Panc1 (cell line): ENCODE measurements around the gene KRTAP9-8. TPM values are rescaled to one million over a fixed set of nuclear protein-coding genes. Genes with fewer than 3 reads are reported as not detected.
"Not testable (repeated sequence)": the region's sequence is repeated elsewhere in the genome, so short reads cannot be mapped to it uniquely, and the experiment has no call there.

Experiments used
- ATAC-seq: fragments of 200-7000 bp; cut with Tn5 transposase; 2 replicates; pipeline ENCODE4 v1.9.1; 2020; ENCODE audit warnings: mild to moderate bottlenecking, moderate library complexity
- BruUV-seq: library from RNA; stranded (reverse); fragments of 400-500 nt; replicated peaks from 2 replicates; lab custom pipeline; 2021; lab: Mats Ljungman, UMichigan
- CTCF ChIA-PET: fragments of 300-600 bp; sonication (Branson Sonifier 250); formaldehyde crosslinking; loops from one replicate; lab custom pipeline; 2022; ENCODE audit warnings: antibody characterized with exemption; lab: Charles Lee
- POLR2A ChIA-PET: fragments of 300-600 bp; sonication (Branson Sonifier 250); formaldehyde crosslinking; loops from one replicate; lab custom pipeline; 2022; ENCODE audit warnings: antibody characterized with exemption; lab: Charles Lee
- DNase-seq: peaks from one replicate; pipeline ENCODE4 v3.0.0-alpha.2; 2010; ENCODE audit warnings: low read depth, low spot score
- H3K27ac ChIP-seq: 2 replicates; pipeline ENCODE4 v1.5.1; 2011; ENCODE audit warnings: mild to moderate bottlenecking, low read length, inconsistent platforms
- H3K27me3 ChIP-seq: fragments of 200-500 bp; sonication (Bioruptor generic); 2 replicates; pipeline ENCODE4 v1.6.0; 2014; ENCODE audit warnings: low read length, inconsistent platforms; ENCODE audit not compliant: control insufficient read depth, insufficient read depth
- H3K36me3 ChIP-seq: fragments of 200-500 bp; sonication (Bioruptor generic); 2 replicates; pipeline ENCODE4 v1.5.1; 2014; ENCODE audit warnings: inconsistent platforms, mild to moderate bottlenecking, low read length, moderate library complexity; ENCODE audit not compliant: control insufficient read depth, insufficient read depth
- H3K4me1 ChIP-seq: 2 replicates; pipeline ENCODE4 v1.5.1; 2011; ENCODE audit warnings: inconsistent platforms, mild to moderate bottlenecking, low read length, moderate library complexity; ENCODE audit not compliant: control insufficient read depth, insufficient read depth
- H3K4me3 ChIP-seq, 2 experiments: 2 replicates each; pipeline ENCODE4 v1.5.1; 2011 to 2012; ENCODE audit warnings: low read depth in 2 of 2, low read length in 2 of 2, mild to moderate bottlenecking in 2 of 2, inconsistent platforms in 1 of 2, moderate library complexity in 1 of 2
- H3K9me3 ChIP-seq: fragments of 200-500 bp; sonication (Bioruptor generic); 2 replicates; pipeline ENCODE4 v1.5.1; 2014; ENCODE audit warnings: low read depth, mild to moderate bottlenecking, inconsistent platforms, low read length, moderate library complexity; ENCODE audit not compliant: control insufficient read depth, insufficient read depth
- CTCF ChIP-seq: fragments of 450-650 bp; IDR thresholded peaks from 2 replicates; pipeline ENCODE4 v1.5.1; 2017; ENCODE audit warnings: mild to moderate bottlenecking
- POLR2AphosphoS5 ChIP-seq: IDR thresholded peaks from 2 replicates; pipeline ENCODE4 v1.6.1; 2012; ENCODE audit warnings: mild to moderate bottlenecking, low read depth, low read length, moderate library complexity
- REST ChIP-seq, 2 experiments: IDR thresholded peaks; 2 replicates each; pipeline ENCODE4 v1.6.1; 2011 to 2012; ENCODE audit warnings: low read depth in 2 of 2, control low read depth in 1 of 2, low read length in 1 of 2, mild to moderate bottlenecking in 1 of 2, moderate library complexity in 1 of 2; ENCODE audit not compliant: insufficient read depth in 1 of 2
- SIN3A ChIP-seq: IDR thresholded peaks from 2 replicates; pipeline ENCODE4 v1.6.1; 2012; ENCODE audit warnings: low read depth, mild to moderate bottlenecking, low read length, moderate library complexity, borderline replicate concordance; ENCODE audit not compliant: insufficient read depth
- TCF7L2 ChIP-seq: IDR thresholded peaks from 2 replicates; pipeline ENCODE4 v1.6.1; 2011; ENCODE audit warnings: mild to moderate bottlenecking, low read depth, low read length, inconsistent platforms
- in situ Hi-C: cut with HindIII; loops from 2 replicates; pipeline ENCODE4 v1.10.0; 2016; ENCODE audit warnings: low sequenced_read_pairs, low pct_unique_long_range_greater_than_20kb
- intact Hi-C: fragments of 100-400 bp; cut with micrococcal nuclease; formaldehyde crosslinking; loops from one replicate; pipeline ENCODE4 v1.10.0; 2022; ENCODE audit not compliant: unreplicated experiment
- total RNA-seq: library from RNA; stranded (reverse); gene quantifications from one replicate; pipeline ENCODE4 v1.2.1, GENCODE V29; 2021; ENCODE audit not compliant: unreplicated experiment

KRTAP9-8 gene
- total RNA-seq, 1 experiment from 2014 or later: not detected

- H3K9me3 ChIP-seq: no peaks in the 10 kb centered on the region
- H3K4me1 ChIP-seq: no peaks in the 10 kb centered on the region
- no peaks in the 10 kb centered on the region for H3K36me3 ChIP-seq
- DNase-seq (no peak), ATAC-seq (no peak)
- intact Hi-C loops: no loop called here
- H3K4me3 ChIP-seq: no peak within 1 kb of the TSS
- ChIA-PET POLR2A (no interaction called here), CTCF (no interaction called here)
- in situ Hi-C loops: no loop called here
- H3K27me3 ChIP-seq: peaks cover 15% of the 10 kb centered on the region
- BruUV-seq: no TSS peak
- H3K27ac ChIP-seq: no peak within 1 kb of the TSS
- TF ChIP-seq TCF7L2 (no peak), CTCF (no peak), REST (IDR thresholded peaks at IDR 0.05; ENCODE audit: insufficient read depth in 1 of 2, low read depth in 2 of 2, low read length in 1 of 2) (no peak), SIN3A (no peak), POLR2AphosphoS5 (no peak)
These were observed 27.3 kb downstream of the KRTAP9-8 start, which contains the start of gene KRTAP9-6 for GRCh38 chr17:41265078-41265477. TSS of gene KRTAP9-6 (plus strand) at chr17:41265378. CDS start at chr17:41265378, 0 bp downstream.

GRCh38 chr17:41267711-41268110, 29.9 kb downstream of the KRTAP9-8 start:
- H3K9me3 ChIP-seq: no peaks in the 10 kb centered on the region
- no peaks in the 10 kb centered on the region for H3K4me1 ChIP-seq
- in situ Hi-C loops (no loop called here), intact Hi-C loops (no loop called here)
- ChIA-PET POLR2A (no interaction called here), CTCF (no interaction called here)
- peaks cover 10% of the 10 kb centered on the region for H3K27me3 ChIP-seq
- H3K36me3 ChIP-seq: no peaks in the 10 kb centered on the region
- ATAC-seq (no peak), DNase-seq (no peak)
- no peak overlapping the region for H3K27ac ChIP-seq
- no peak overlapping the region for H3K4me3 ChIP-seq
- TF ChIP-seq CTCF (no peak), REST (IDR thresholded peaks at IDR 0.05; ENCODE audit: insufficient read depth in 1 of 2, low read depth in 2 of 2, low read length in 1 of 2) (no peak), POLR2AphosphoS5 (no peak), SIN3A (no peak), TCF7L2 (no peak)
- no TSS peak for BruUV-seq

GRCh38 chr17:41271323-41271722, 33.5 kb downstream of the KRTAP9-8 start:
- intact Hi-C loops, DNase-seq, H3K9me3 ChIP-seq, H3K27me3 ChIP-seq, CTCF ChIA-PET, H3K4me1 ChIP-seq, in situ Hi-C loops, H3K27ac ChIP-seq, H3K36me3 ChIP-seq, BruUV-seq, POLR2A ChIA-PET, H3K4me3 ChIP-seq, ATAC-seq: not testable (repeated sequence)
